Gastrocnemius medialis (tissue), 4 donors: ENCODE results near the gene RBMXL3.

ENCODE experiments used
- POLR2A ChIP-seq, 2 donors: fragments of 450-650 bp; IDR thresholded peaks; one replicate each; pipeline ENCODE4 v1.6.1; 2017; ENCODE audit warnings: antibody characterized with exemption in 2 of 2, mild to moderate bottlenecking in 2 of 2, moderate library complexity in 2 of 2
- TF ChIP-seq, protein P1 (sequence below), 5 experiments: fragments of 450-650 bp in 3 of 5; fragments of 200-600 bp in 2 of 5; sonication (generic) in 2 of 5; IDR thresholded peaks in 4 of 5; conservative IDR thresholded peaks in 1 of 5; 1 replicate in 4 of 5; 2 replicates in 1 of 5; pipeline ENCODE4 v1.5.1; 2016 to 2019; ENCODE audit warnings: antibody characterized with exemption in 5 of 5, mild to moderate bottlenecking in 3 of 5, moderate library complexity in 3 of 5

DNA sequence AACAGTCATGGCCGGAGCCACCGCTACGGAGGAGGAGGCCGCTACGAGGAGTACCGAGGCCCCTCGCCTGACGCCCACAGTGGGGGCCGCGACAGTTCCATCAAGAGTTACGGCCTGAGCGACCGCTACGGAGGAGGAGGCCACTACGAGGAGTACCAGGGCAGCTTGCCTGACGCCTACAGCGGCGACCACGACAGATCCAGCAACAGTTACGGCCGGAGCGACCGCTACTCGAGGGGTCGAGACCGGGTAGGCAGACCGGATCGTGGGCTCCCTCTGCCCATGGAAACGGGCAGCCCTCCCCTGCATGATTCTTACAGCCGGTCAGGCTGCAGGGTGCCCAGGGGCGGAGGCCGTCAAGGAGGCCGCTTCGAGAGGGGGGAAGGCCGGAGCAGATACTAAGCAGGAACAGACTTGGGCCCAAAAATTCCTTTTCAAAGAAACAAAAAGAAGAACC lies 3.1 kb downstream of the RBMXL3 start:
- TF ChIP-seq, protein P1, sequence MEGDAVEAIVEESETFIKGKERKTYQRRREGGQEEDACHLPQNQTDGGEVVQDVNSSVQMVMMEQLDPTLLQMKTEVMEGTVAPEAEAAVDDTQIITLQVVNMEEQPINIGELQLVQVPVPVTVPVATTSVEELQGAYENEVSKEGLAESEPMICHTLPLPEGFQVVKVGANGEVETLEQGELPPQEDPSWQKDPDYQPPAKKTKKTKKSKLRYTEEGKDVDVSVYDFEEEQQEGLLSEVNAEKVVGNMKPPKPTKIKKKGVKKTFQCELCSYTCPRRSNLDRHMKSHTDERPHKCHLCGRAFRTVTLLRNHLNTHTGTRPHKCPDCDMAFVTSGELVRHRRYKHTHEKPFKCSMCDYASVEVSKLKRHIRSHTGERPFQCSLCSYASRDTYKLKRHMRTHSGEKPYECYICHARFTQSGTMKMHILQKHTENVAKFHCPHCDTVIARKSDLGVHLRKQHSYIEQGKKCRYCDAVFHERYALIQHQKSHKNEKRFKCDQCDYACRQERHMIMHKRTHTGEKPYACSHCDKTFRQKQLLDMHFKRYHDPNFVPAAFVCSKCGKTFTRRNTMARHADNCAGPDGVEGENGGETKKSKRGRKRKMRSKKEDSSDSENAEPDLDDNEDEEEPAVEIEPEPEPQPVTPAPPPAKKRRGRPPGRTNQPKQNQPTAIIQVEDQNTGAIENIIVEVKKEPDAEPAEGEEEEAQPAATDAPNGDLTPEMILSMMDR (IDR thresholded peaks at IDR 0.05 in 4 of 5, conservative IDR thresholded peaks at IDR 0.05 in 1 of 5): no peak
- no peak for TF ChIP-seq POLR2A (IDR thresholded peaks at IDR 0.05)
